Raji (cell line): ENCODE data around the gene IL33.

Source experiments
- POLR2A ChIP-seq: IDR thresholded peaks from 2 replicates; pipeline ENCODE4 v1.6.1; 2011; ENCODE audit warnings: low read depth, low read length, control low read depth; ENCODE audit not compliant: insufficient read depth

IL33 gene

GRCh38 chr9:6234014-6234413 lies 18.4 kb downstream of the IL33 start:
- TF ChIP-seq POLR2A, result no peak

DNA sequence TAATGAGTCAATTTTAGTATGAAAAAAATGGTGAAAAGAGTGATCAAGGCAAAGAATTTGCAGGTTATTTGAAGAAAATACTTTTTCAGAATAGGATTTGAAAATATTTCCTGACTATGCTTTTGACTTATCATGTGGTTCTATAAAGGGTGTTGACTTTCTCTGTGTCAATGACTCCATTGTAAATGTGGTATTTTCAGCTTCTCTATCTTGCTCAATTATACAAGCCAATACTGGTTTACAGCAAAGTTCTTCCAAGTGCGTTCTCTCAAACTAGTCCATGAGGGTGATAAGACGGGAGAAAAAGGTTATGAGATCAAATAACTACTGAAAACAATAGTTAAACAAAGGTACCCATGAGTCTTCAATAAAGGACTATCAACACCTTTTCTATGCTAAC lies 21.7 kb downstream of the IL33 start:
- TF ChIP-seq POLR2A, result no peak

DNA sequence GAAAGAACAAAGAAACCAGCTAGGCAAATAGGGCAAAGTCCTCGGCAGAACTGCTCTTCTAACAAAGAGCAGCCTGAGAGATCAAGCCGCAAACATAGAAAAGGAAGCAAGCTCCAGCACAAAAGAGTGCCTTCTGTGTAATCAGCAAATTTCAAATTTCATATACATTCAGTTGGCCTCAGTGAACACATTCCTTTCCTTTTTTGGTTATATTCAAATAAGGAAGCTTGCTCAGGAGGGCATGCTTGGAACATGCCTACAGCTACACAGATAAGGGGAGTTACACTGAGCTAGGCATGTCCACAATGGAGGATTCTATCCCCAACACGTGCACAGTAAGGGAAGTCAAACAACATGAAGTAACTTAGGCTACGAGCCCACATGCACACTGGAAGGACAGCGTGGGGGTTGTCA lies 23.4 kb downstream of the IL33 start:
- no peak for TF ChIP-seq POLR2A

DNA sequence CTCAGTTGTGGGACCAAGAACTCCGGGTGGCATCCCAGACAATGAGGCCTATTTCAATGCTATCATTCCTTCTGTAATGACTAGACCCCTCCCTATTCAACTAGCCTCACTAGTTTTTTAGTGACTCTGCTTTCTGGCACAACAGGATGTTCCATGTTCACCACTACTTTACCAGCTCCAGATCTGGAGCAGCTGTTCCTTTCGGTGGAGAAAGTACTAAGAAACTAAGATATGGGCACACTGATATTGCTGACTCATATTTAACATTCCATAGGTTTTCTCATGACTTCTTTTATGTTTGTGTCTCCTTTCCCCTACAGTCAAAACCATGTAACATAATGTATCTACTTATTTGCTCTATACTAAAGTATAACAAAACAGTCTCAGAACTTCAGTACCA lies 24.1 kb downstream of the IL33 start:
- TF ChIP-seq POLR2A, result no peak

DNA sequence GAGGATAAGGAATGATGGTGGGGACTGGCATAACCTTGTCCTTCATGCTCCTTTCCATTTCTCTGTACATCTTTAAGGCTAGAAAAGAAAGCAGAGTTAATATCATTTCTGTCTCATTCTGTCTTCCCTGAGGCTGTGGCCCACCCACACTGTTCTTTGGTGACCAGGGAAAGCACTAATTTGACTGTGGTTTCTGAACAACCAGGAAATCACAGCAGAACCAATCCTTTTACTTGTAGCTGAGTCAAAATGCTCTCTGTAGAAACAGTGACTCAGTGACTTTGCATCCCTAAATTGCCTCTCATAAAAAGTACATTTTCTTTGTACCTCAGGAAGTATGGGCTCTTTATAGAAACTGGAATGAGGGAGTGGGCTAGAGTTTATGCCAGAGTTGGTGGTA lies 28.1 kb downstream of the IL33 start:
- TF ChIP-seq POLR2A, result no peak

- no peak for TF ChIP-seq POLR2A
Observed at GRCh38 chr9:6247266-6247665, 31.7 kb downstream of the IL33 start.

- TF ChIP-seq POLR2A, result no peak
Observed at GRCh38 chr9:6268826-6269397, 53.3 kb downstream of the IL33 start.

DNA sequence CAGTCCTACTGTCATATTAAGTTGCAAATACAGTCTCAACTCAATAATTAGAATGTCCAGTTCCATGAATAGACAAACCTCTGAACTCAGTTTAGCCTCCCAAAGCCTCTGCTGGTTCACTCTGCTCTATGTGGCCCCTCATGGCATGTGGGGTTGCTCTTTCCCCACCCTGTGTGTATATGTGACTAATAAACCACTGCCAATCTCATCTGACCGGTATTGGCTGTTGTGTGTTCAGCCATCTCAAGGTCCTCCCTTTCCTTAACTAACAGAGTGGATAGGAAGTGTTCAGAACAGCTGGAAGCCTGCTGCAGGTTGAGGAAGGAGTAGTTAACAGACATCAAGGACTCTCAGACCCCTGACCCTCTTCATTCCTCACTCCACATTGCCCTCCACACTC lies 55.3 kb downstream of the IL33 start:
- TF ChIP-seq POLR2A, result no peak

DNA sequence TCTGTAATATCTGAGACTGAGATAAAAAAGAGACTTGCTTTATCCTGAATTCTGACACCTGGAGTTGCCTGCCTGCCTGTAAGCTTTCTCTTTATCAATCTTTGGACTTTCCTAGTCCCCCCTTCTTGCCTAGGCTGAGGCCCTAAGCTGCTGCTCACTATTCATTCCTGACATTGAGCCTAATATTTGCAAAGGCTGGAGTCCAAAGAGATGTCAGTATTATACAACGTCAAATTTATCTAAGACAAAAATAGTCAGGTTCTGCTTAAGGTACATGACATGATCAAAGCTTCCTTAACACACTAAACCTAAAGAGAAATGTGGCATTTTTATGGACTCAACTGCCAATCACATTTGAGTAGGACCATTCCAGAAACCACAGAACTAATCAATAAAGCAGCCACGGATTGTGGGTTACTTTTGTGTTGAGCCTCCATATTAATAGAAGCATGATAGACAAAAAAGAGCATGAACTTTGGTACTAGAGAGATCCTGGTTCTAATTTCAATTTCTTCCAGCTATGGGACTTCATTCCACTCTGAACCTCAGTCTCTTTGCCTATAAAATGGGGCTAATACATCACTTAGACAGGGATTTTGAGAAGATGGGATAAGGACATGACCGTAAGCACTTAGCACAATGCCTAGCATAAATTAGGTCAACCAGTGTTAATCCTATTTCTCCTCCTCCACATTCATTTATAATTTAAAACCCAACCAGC lies 56.1 kb downstream of the IL33 start:
- no peak for TF ChIP-seq POLR2A

GRCh38 chr9:6272229-6272598 lies 56.6 kb downstream of the IL33 start:
- TF ChIP-seq POLR2A, result no peak

DNA sequence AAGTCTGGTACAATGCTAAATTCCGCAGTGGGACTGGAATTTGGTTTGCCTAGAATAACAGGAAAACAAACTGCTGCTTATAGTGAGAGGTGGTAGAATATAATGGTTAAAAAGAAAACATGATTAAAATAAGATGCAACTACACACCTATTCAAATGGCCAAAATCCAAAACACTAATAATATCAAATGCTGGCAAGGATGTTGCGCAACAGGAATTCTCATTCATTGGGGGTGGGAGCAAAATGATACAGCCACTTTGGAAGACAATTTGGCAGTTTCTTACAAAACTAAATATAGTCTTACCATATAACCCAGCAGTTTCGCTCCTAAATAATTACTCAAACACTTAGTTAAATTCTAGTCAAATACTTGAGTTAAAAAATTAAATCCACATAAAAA lies 61.8 kb downstream of the IL33 start:
- no peak for TF ChIP-seq POLR2A

- TF ChIP-seq POLR2A, result no peak
Observed at GRCh38 chr9:6301858-6302257, 86.3 kb downstream of the IL33 start.

- TF ChIP-seq POLR2A, result no peak
Observed at GRCh38 chr9:6302417-6302816, 86.8 kb downstream of the IL33 start.

DNA sequence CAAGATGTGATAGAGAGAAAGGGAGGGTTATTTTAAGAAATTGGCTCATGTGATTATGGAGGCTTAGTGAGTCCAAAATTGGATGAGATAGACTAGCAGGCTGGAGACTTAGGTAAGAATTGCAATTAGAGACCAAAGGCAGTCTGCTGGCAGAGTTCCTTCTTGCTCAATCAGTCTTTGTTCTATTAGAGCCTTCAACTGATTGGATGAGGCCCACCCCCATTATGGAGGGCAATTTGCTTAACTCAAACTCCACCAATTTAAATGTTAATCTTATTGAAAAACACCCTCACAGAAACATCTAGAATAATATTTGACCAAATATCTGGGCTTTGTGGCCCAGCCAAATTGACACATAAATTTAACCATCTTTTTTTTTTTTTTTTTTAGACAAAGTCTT lies 88.6 kb downstream of the IL33 start:
- TF ChIP-seq POLR2A, result no peak

GRCh38 chr9:6305954-6306563 lies 90.5 kb downstream of the IL33 start:
- no peak for TF ChIP-seq POLR2A
